Neural cell (in vitro differentiated cells): ENCODE measurements around the gene HOXA7.

ENCODE experiments used
- EP300 ChIP-seq: fragments of 450-650 bp; conservative IDR thresholded peaks from 2 replicates; pipeline ENCODE4 v1.6.1; 2014; ENCODE audit warnings: antibody characterized with exemption, mild to moderate bottlenecking, moderate library complexity; ENCODE audit not compliant: poor library complexity, severe bottlenecking
- EZH2 ChIP-seq: fragments of 200-600, 300-800 bp; shearing (Covaris generic), sonication (generic); IDR thresholded peaks from 2 replicates; pipeline ENCODE4 v1.6.1; 2014; ENCODE audit warnings: antibody characterized with exemption, low read length, borderline replicate concordance, mild to moderate bottlenecking; ENCODE audit not compliant: insufficient read depth, poor library complexity, severe bottlenecking
- MXI1 ChIP-seq: fragments of 450-650 bp; conservative IDR thresholded peaks from 2 replicates; pipeline ENCODE4 v1.6.1; 2014; ENCODE audit warnings: antibody characterized with exemption, mild to moderate bottlenecking; ENCODE audit not compliant: poor library complexity, severe bottlenecking
- POLR2AphosphoS5 ChIP-seq: IDR thresholded peaks from 2 replicates; pipeline ENCODE4 v1.6.1; 2012
- RAD21 ChIP-seq: fragments of 450-650 bp; conservative IDR thresholded peaks from 2 replicates; pipeline ENCODE4 v1.6.1; 2014; ENCODE audit warnings: antibody characterized with exemption, mild to moderate bottlenecking, moderate library complexity
- REST ChIP-seq: IDR thresholded peaks from 2 replicates; pipeline ENCODE4 v1.6.1; 2012; ENCODE audit warnings: borderline replicate concordance
- SMC3 ChIP-seq: fragments of 450-650 bp; conservative IDR thresholded peaks from 2 replicates; pipeline ENCODE4 v1.6.1; 2014; ENCODE audit warnings: antibody characterized with exemption, mild to moderate bottlenecking, moderate library complexity; ENCODE audit not compliant: poor library complexity
- TAF1 ChIP-seq: IDR thresholded peaks from 2 replicates; pipeline ENCODE4 v1.6.1; 2012; ENCODE audit warnings: low read depth
- TF ChIP-seq, protein P1 (sequence below): fragments of 450-650 bp; IDR thresholded peaks from 2 replicates; pipeline ENCODE4 v1.5.1; 2014; ENCODE audit warnings: antibody characterized with exemption, mild to moderate bottlenecking, moderate library complexity; ENCODE audit not compliant: poor library complexity, severe bottlenecking

- TF ChIP-seq SMC3, result no peak
- no peak for TF ChIP-seq REST
- TF ChIP-seq, protein P1, sequence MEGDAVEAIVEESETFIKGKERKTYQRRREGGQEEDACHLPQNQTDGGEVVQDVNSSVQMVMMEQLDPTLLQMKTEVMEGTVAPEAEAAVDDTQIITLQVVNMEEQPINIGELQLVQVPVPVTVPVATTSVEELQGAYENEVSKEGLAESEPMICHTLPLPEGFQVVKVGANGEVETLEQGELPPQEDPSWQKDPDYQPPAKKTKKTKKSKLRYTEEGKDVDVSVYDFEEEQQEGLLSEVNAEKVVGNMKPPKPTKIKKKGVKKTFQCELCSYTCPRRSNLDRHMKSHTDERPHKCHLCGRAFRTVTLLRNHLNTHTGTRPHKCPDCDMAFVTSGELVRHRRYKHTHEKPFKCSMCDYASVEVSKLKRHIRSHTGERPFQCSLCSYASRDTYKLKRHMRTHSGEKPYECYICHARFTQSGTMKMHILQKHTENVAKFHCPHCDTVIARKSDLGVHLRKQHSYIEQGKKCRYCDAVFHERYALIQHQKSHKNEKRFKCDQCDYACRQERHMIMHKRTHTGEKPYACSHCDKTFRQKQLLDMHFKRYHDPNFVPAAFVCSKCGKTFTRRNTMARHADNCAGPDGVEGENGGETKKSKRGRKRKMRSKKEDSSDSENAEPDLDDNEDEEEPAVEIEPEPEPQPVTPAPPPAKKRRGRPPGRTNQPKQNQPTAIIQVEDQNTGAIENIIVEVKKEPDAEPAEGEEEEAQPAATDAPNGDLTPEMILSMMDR, result no peak
- no peak for TF ChIP-seq EZH2
- TF ChIP-seq POLR2AphosphoS5, result no peak
- TF ChIP-seq EP300, result no peak
- no peak for TF ChIP-seq TAF1
- TF ChIP-seq RAD21, result no peak
- TF ChIP-seq MXI1, result no peak
Observed at GRCh38 chr7:27191161-27191731, 34.8 kb upstream of the HOXA7 start.
